HG03175 (cell line): ENCODE results near the gene ERBB2.

Source experiments
- ATAC-seq: cut with Tn5 transposase; IDR thresholded peaks from one replicate; pipeline ENCODE4 v1.9.1; 2021; ENCODE audit warnings: mild to moderate bottlenecking, moderate library complexity; ENCODE audit not compliant: unreplicated experiment

Gene ERBB2

DNA sequence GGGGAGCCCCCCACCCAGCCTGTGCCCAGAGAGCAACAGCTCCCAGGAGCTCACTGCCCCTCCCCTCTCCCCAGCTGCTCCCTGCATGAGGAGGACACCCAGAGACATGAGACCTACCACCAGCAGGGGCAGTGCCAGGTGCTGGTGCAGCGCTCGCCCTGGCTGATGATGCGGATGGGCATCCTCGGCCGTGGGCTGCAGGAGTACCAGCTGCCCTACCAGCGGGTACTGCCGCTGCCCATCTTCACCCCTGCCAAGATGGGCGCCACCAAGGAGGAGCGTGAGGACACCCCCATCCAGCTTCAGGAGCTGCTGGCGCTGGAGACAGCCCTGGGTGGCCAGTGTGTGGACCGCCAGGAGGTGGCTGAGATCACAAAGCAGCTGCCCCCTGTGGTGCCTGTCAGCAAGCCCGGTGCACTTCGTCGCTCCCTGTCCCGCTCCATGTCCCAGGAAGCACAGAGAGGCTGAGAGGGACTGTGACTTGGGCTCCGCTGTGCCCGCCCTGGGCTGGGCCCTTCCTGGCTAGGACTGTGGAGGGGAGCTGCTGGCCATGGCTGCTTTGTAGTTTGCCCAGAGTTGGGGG, 34.1 kb upstream of the ERBB2 start:
- no peak for ATAC-seq

DNA sequence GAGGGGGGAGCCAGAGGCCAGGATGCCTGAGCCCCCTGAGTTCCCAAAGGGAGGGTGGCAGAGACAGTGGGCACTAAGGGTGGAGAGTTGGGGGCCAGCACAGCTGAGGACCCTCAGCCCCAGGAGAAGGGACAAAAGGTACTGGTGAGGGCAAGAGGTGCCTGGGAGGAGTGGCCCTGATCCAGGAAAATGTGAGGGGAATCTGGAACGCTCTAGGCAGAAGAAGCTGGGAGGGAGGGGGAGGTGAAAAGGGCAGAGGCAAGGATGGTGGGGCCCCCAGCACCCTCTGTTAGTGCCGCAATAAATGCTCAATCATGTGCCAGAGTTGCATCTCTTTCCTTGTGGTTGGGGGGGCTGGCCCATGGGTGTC, 33.6 kb upstream of the ERBB2 start:
- no peak for ATAC-seq

DNA sequence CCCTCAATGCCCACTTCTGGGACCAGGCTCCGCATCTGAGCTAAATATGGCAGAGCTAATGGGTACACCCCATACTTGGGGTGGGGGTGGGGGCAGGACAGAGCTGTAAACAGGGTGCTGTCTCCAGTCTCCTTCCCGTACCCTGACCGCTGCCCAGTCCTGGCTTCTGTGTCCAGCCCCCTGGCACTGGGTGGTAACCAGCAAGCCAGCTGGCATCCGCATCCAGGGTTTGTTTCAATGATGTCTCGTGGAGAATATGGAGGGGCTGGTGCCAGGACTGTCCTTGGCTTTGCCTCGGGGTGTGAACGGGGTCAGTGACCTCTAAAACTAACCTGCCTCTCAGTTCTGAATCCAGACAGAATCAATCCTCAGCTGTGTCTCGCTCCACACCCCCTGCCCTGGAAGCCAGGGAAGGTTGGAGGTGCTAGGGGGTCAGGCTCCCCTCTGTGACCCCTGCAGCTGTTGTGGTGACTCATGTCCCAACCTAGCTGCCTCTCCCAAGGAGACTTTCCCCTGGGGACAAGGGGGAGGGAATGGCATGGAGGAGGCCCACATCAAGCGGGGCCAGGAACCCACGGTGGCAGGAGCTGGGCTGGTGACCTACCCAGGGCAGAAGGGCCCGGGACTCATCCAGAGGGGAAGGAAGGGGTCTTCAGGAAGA, 33.1 kb upstream of the ERBB2 start:
- ATAC-seq = no peak

DNA sequence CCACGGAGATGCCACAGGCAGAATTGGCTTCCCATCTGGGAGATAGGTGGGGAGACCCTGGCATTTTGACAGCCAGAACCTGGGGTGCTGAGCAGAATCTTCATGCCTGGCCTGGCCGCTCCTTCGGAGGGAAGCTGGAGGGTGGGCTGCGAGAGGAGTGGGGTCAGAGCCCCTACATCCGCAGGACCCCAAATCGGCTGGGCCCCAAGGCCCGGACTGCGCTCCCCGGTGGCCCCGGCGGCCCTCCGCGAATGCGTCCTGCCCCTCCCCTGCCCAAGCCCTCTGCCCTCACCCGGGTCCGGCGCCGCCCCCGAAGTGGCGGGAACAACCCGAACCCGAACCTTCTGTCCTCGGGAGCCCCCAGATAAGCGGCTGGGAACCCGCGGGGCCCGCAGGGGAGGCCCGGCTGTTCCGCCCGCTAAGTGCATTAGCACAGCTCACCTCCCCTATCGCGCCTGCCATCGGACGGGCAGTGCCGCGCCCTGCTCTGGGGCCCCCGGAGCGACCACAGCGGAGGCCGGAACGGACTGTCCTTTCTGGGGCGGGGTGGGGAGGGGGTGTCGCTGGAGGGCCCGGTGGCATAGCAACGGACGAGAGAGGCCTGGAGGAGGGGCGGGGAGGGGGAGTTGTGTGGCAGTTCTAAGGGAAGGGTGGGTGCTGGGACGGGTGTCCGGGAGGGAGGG, 32.5 kb upstream of the ERBB2 start:
- ATAC-seq = no peak

DNA sequence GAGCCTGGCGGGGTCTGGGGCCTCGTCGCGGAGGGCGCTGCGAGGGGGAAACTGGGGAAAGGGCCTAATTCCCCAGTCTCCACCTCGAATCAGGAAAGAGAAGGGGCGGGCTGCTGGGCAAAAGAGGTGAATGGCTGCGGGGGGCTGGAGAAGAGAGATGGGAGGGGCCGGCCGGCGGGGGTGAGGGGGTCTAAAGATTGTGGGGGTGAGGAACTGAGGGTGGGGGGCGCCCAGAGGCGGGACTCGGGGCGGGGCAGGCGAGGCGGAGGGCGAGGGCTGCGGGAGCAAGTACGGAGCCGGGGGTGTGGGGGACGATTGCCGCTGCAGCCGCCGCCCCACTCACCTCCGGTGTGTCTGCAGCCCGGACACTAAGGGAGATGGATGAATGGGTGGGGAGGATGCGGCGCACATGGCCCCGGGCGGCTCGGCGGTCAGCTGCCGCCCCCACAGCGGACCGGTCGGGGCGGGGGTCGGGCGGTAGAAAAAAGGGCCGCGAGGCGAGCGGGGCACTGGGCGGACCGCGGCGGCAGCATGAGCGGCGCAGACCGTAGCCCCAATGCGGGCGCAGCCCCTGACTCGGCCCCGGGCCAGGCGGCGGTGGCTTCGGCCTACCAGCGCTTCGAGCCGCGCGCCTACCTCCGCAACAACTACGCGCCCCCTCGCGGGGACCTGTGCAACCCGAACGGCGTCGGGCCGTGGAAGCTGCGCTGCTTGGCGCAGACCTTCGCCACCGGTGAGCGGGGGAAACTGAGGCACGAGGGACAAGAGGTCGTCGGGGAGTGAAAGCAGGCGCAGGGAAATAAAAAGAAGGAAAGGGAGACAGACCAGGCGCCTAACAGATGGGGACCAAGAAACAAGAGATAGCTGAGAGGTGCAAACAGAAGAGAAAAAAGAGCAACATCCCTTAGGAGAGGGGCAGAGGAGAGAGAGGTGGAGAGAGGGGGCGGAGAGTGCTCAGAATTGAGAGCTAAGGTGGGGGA, 31.6 kb upstream of the ERBB2 start, which contains the start of gene PNMT:
Gene PNMT (plus strand): TSS at position 509 of the 980 bp plus-strand sequence. CDS start 23 bp downstream, at position 532.
- peak; percentile 43 for ATAC-seq

DNA sequence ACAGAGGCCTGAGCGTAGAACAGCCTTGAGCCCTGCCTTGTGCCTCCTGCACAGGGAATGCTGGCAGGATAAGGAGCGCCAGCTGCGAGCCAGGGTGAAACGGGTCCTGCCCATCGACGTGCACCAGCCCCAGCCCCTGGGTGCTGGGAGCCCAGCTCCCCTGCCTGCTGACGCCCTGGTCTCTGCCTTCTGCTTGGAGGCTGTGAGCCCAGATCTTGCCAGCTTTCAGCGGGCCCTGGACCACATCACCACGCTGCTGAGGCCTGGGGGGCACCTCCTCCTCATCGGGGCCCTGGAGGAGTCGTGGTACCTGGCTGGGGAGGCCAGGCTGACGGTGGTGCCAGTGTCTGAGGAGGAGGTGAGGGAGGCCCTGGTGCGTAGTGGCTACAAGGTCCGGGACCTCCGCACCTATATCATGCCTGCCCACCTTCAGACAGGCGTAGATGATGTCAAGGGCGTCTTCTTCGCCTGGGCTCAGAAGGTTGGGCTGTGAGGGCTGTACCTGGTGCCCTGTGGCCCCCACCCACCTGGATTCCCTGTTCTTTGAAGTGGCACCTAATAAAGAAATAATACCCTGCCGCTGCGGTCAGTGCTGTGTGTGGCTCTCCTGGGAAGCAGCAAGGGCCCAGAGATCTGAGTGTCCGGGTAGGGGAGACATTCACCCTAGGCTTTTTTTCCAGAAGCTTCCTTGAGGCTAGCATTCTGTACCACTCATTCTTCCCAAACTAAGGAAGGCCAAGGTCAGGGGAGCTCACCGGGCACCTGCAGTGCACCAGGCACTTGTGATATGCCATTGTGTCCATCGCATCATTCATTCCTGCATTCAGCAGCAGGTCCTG, 29.7 kb upstream of the ERBB2 start:
- ATAC-seq = no peak

DNA sequence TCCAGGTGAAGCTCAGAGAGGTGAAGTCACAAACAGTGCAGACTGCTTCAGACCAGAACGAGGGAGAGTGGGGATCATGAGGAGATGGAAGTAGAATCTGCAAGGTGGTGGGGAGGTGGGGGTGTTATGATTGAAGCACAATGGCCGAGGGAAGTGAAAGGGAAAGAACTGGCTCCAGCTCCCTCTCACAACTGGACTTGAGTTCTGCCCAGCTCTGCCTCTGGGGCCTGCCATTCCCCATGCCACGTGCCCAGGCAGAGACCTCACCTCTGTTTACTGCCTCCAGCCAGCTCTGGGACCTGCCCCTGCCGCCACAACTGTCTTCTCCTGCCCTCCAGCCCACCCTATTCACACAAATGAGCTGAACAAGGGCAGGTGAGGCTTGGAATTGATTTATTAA, 29.1 kb upstream of the ERBB2 start:
- no peak for ATAC-seq

DNA sequence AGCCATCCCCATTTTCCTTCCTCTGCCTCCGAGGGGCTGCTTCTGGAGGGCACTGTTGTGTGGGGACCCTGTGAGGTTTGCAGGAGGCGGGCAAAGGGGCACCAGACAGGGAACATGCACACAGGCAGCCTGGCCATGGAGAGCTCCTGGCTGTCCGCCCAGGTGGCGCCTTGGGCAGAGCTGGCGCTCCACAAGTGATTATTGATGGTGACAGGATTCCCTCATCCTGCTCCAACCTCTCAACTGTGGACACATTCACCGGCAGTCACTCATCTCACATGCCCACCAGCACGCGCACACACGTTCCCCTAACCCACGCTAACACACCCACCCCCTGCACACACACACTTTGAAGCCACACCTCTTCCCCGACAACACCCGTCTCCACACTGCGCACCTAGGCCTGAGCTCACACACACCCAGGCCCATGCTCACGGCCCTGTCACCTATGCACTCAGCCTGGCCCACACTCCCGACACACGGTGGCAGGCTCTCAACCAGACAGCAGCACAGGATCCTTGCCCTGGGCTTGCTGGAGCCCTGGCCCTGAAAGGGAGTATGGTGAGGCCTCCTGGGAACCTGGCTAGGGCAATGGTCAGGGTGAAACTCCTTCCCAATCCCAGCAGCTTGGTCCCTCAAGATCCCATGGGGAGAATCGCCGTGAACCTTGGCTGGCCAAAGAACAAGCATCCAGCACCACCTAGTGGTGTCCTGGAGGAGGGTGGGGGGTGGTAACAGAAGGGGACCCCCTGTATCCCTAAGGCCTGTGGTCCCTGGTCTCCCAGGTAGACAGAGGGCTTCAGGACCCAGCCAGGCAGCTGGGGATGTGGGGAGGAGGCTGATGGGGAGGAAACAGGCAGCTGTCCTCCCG, 28.0 kb upstream of the ERBB2 start:
- no peak for ATAC-seq

DNA sequence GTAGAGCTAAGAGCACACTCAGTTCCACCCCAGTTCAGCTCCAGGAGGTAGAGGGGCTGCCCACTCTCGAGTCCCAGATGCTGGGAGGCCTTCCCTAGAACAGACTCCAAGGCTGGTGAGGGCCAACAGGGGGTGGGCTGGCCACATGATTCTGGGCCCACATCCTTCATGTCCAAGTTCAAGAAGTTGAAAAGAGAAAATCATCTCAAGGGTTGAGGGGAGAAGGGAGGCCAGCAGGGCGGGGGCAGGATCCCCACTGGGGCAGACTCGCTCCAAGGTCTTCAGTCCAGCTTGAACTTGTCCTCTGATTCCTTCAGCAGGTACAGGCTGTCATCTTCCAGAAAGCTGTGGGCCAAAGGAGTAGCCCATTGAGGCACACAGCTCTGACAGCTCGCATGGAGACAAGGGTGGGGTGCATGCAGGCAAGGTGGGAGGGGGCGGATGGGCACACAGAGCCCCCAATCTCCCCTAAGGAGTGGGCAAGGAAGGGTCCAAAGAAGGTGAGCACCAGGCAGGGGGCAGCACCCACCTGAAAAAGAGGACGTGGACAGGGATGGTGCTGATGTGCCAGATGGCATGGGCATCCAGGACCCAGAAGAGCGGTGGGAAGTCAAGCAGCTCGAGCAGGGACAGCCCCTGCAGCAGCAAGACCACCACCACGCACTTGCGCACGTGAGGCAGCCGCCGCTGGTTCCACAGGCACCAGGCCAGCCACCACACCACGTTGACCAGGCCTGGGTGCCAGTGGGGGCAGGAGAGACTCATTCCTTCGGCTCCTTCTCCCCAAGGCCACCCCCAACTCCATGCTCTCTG, 27.1 kb upstream of the ERBB2 start:
- no peak for ATAC-seq

DNA sequence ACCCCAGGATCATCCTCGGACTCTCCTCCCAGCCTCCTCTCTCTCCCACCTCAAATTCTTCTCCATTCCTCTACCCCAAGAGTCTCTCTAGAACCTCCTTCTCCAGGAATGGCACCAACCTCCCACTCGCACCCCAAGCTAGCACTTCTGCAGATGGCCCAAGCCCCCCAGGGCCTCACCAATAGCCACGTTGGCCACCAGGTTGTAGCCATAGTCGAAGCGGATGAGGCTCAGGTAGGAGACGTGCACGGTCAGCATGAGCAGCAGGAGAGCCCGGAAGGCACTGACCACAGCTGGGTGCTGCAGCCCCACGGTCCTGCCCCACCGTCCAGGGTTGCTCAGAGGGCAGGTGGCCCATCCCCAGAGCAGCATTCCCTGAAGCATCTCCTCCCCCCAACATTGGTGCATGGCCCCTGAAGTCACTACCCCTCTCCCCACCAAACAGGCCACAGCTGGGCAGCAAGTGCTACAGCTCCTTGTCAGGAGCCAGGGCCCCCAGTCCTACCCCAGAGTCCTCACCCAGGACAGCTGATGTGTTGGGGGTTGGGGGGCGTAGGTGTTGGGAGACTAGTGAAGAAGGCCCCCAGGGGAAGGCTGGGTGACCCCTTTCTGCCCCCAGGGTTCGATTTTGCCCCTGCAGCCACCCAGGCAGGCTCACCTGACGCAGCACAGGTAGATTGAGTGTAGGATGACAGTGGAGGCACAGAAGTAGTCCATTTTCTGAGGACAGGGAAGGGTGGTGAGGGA, 26.4 kb upstream of the ERBB2 start:
- ATAC-seq = no peak

DNA sequence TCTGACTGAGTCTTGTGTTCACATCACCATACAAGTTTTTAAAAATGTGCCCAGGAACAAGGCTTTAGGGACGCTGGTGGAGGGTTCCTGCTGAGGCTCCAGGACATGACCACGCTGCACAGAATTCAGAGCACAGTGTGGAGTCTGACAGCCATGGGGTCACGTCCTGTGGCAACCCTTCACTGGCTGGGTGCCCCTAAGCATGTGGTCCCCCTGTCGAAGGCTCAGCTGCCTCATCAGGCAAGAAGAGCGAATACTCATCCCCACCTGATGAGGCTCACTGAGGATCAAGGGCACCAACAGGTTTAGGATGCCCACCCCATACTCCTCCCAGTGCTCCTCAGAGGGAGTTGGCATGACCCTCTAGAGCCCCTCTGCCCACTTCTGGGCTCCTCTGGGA, 25.7 kb upstream of the ERBB2 start:
- ATAC-seq = no peak

DNA sequence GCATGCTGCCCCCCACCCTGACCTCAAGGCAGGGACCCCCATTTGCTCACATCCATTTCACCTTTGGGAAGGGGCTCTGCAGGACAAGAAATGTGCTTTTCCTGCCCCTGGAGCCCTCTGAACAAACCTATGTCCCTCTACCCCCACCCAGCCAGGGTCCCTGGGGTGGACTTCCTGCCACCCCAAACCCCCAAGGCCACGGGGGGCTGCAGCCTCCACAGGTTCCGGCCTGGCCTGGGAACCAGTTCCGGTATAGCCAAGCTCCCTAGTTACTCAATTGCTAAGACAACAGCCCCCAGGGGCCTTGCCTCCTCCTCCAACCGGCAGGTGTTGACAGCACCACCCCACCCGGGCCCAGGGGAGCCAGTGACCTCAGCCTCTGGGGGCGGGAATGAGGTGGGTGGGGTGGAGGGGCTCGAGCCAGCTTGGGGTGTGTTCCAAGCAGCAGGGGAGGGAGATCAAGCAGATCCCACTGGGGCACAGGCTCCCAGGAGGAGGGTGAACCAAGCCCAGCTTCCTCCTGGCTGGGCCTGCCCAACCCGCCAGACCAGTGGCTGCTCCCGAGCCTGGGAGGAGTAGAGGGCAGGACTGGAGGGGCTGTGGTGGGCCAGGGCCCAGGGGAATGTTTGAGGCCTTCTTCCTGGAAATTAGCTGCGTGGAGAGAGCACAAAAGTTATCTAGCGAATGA, 25.0 kb upstream of the ERBB2 start:
- peak; percentile 46 for ATAC-seq

DNA sequence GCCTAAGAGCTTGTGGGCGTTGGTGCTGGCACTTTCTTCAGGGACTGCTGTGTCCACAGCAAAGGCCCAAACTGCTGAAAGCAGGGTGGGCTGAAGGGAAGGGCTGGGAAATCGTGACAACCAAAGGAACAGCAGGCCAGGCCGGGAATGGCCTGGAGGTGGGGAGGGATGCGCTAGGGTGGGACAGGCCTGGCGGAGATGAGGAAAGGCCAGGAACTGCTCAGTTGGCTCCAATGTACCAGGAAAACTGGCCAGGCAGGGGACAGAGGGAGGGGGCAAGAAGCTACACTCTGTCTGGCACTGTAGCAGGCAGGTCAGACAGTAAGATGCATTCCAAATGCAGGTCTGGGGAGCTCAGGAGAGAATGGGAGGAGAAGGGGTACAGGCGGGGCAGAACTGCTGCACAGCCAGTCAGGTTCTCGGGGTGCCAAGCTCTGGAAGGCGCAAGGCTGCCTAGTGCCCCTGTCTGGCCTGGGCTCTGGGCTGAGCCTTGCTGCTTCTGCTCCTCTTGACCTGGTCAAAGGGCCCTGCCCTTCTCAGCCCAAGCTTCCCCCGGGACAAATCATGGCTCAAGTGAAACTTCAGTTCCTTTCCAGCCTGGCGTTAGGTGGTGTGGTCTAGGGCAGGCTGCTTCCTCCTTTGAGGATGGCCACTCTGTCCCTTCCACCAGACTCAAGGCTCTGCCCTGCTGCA, 24.3 kb upstream of the ERBB2 start:
- no peak for ATAC-seq

DNA sequence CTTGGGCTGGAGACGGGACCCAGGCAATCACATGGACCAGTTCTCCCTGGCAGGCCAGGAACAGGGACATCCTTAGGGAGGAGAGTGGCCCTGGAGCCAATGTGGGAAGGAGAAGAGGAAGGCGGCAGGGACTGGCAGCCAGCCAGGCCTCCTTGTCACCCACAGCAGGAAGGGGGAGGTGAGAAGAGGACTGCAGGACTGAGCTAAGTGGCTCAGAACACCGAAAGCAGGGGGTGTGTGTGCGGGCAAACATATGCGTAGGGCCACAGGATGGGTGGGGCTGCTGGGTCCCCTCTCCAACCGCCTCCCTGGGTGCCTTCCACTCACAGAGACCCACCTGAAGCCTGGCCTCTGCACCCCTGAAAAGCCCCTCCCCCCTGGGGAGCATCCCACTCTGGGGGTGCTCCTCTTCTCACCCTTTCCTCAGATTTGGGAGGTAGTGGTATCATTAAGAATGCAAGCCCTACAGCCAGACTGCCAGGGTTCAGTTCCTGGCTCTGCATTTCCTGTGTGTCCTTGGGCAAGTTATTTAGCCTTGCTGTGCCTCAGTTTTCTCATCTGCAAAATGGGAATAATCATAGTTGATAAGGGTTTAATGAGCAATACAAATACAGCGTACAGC, 23.6 kb upstream of the ERBB2 start:
- ATAC-seq = peak; percentile 55

DNA sequence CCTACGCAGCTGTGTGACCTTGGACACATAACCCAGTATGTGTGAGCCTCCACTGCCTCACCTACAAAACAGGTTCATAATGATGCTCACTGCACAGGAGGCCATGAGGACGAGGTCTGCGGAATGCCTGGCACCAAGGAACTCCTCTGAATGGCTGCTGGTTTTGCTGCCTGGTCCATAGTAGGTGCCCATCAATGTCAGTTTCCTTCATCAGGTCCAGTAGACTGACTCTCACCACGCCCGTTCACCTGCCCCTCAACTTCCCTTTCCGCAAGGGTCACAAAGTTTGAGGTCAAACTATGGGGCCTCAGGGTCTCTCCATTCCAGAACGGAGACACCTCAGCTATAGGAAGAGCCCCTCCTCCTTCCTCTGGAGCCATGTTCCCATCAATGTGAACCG, 22.8 kb upstream of the ERBB2 start:
- no peak for ATAC-seq
